H1 (cell line): ENCODE results near the gene PNPLA8. TPM values are rescaled to one million over a fixed set of nuclear protein-coding genes. Genes with fewer than 3 reads are reported as not detected.

Experiments
- CTCF ChIA-PET: fragments of 300-600 bp; sonication (Branson Sonifier 250); formaldehyde crosslinking; loops from one replicate; lab custom pipeline; 2021; ENCODE audit not compliant: partially characterized antibody; lab: Charles Lee
- POLR2A ChIA-PET: fragments of 300-600 bp; sonication (Branson Sonifier 250); formaldehyde crosslinking; loops from one replicate; lab custom pipeline; 2021; ENCODE audit warnings: inconsistent platforms; ENCODE audit not compliant: partially characterized antibody; lab: Charles Lee
- DNase-seq, 2 experiments: peaks; one replicate each; pipeline versions ENCODE4 v3.0.0 to v3.0.0-alpha.2; 2010 to 2022; ENCODE audit warnings: low spot score in 2 of 2, low read depth in 1 of 2, mixed read lengths in 1 of 2
- FAIRE-seq: peaks from 2 replicates; lab custom pipeline; 2011; peaks lifted over from hg19 to GRCh38; lab: Jason Lieb, UNC
- H2AFZ ChIP-seq: 2 replicates; pipeline ENCODE4 v1.8.1; 2012; ENCODE audit warnings: low read length, inconsistent platforms
- H2AK5ac ChIP-seq: 2 replicates; pipeline ENCODE4 v1.6.1; 2013; ENCODE audit warnings: low read depth, low read length
- H2BK120ac ChIP-seq: replicated peaks from 2 replicates; pipeline ENCODE3; 2013; ENCODE audit warnings: low read depth, low read length, inconsistent platforms
- H2BK12ac ChIP-seq: 2 replicates; pipeline ENCODE4 v1.6.1; 2013; ENCODE audit warnings: low read depth, low read length
- H2BK15ac ChIP-seq: 2 replicates; pipeline ENCODE4 v1.6.1; 2013; ENCODE audit warnings: low read length
- H2BK20ac ChIP-seq: 2 replicates; pipeline ENCODE4 v1.6.1; 2013; ENCODE audit warnings: low read length
- H2BK5ac ChIP-seq: 2 replicates; pipeline ENCODE4 v1.6.1; 2013; ENCODE audit warnings: low read depth, low read length
- H3K14ac ChIP-seq: 2 replicates; pipeline ENCODE4 v1.6.1; 2013; ENCODE audit warnings: inconsistent platforms; ENCODE audit not compliant: insufficient read length
- H3K18ac ChIP-seq: 2 replicates; pipeline ENCODE4 v1.6.1; 2013; ENCODE audit warnings: low read length; ENCODE audit errors: extremely low read depth
- H3K23ac ChIP-seq: 2 replicates; pipeline ENCODE4 v1.6.1; 2013; ENCODE audit warnings: inconsistent platforms; ENCODE audit not compliant: insufficient read length
- H3K23me2 ChIP-seq: 2 replicates; pipeline ENCODE4 v1.6.1; 2013; ENCODE audit warnings: low read depth, low read length
- H3K27ac ChIP-seq: 2 replicates; pipeline ENCODE4 v1.6.1; 2011; ENCODE audit warnings: low read depth, low read length, inconsistent platforms
- H3K27me3 ChIP-seq, 4 experiments: replicated peaks in 1 of 4; 1 replicate in 1 of 4; 2 replicates in 3 of 4; pipeline versions ENCODE4 v1.6.1 to v1.8.1; 2011 to 2013; ENCODE audit warnings: low read length in 3 of 4, mild to moderate bottlenecking in 3 of 4, inconsistent platforms in 2 of 4, mixed read lengths in 2 of 4, moderate library complexity in 1 of 4; ENCODE audit not compliant: control insufficient read depth in 3 of 4, insufficient read depth in 3 of 4; ENCODE audit errors: extremely low read depth in 1 of 4
- H3K36me3 ChIP-seq, 4 experiments: 2 replicates each; pipeline versions ENCODE4 v1.6.1 to v1.8.1; 2011 to 2013; ENCODE audit warnings: mild to moderate bottlenecking in 4 of 4, low read length in 3 of 4, moderate library complexity in 2 of 4, control low read depth in 1 of 4, inconsistent platforms in 1 of 4; ENCODE audit not compliant: insufficient read depth in 4 of 4, control insufficient read depth in 2 of 4
- H3K4ac ChIP-seq: replicated peaks from 2 replicates; pipeline ENCODE3; 2013; ENCODE audit warnings: low read length, low read depth, mixed read lengths, inconsistent platforms; ENCODE audit not compliant: insufficient read length
- H3K4me1 ChIP-seq, 4 experiments: replicated peaks in 1 of 4; 1 replicate in 1 of 4; 2 replicates in 3 of 4; pipeline versions ENCODE4 v1.6.1 to v1.8.1; 2011 to 2013; ENCODE audit warnings: low read length in 3 of 4, inconsistent platforms in 2 of 4, mixed read lengths in 1 of 4; ENCODE audit not compliant: insufficient read depth in 4 of 4, control insufficient read depth in 3 of 4
- H3K4me2 ChIP-seq, 2 experiments: 2 replicates each; pipeline versions ENCODE4 v1.6.1 to v1.8.1; 2011 to 2013; ENCODE audit warnings: low read depth in 2 of 2, low read length in 2 of 2, control low read depth in 1 of 2, inconsistent platforms in 1 of 2, mild to moderate bottlenecking in 1 of 2; ENCODE audit not compliant: insufficient read depth in 1 of 2
- H3K4me3 ChIP-seq, 4 experiments: fragments of 200-600, 300-600 bp in 1 of 4; sonication (generic), shearing (Covaris generic), sonication (Bioruptor Twin) in 1 of 4; 2 replicates each; pipeline versions ENCODE4 v1.5.1 to v1.8.1; 2011 to 2016; ENCODE audit warnings: low read length in 4 of 4, low read depth in 3 of 4, control low read depth in 2 of 4, inconsistent platforms in 2 of 4, mild to moderate bottlenecking in 2 of 4, mixed read lengths in 1 of 4, moderate library complexity in 1 of 4; ENCODE audit not compliant: insufficient read depth in 2 of 4; ENCODE audit errors: extremely low read depth in 1 of 4
- H3K56ac ChIP-seq: replicated peaks from 2 replicates; pipeline ENCODE3; 2013; ENCODE audit warnings: low read depth, mild to moderate bottlenecking, mixed read lengths, low read length, inconsistent platforms; ENCODE audit not compliant: insufficient read length
- H3K79me1 ChIP-seq: 2 replicates; pipeline ENCODE4 v1.6.1; 2013; ENCODE audit warnings: low read depth, low read length, control low read depth
- H3K79me2 ChIP-seq, 2 experiments: 2 replicates each; pipeline versions ENCODE4 v1.6.1 to v1.8.1; 2012 to 2013; ENCODE audit warnings: low read length in 2 of 2, mild to moderate bottlenecking in 2 of 2, inconsistent platforms in 1 of 2; ENCODE audit not compliant: insufficient read depth in 2 of 2, control insufficient read depth in 1 of 2
- H3K9ac ChIP-seq, 4 experiments: replicated peaks in 1 of 4; 1 replicate in 1 of 4; 2 replicates in 3 of 4; pipeline versions ENCODE4 v1.6.1 to v1.8.1; 2011 to 2013; ENCODE audit warnings: low read depth in 3 of 4, low read length in 3 of 4, control low read depth in 2 of 4, mild to moderate bottlenecking in 2 of 4, moderate library complexity in 2 of 4, inconsistent platforms in 1 of 4; ENCODE audit errors: extremely low read depth in 1 of 4
- H3K9me3 ChIP-seq, 2 experiments: 2 replicates each; pipeline versions ENCODE4 v1.6.1 to v1.8.1; 2012 to 2013; ENCODE audit warnings: mild to moderate bottlenecking in 2 of 2, moderate library complexity in 2 of 2, control low read depth in 1 of 2, inconsistent platforms in 1 of 2, low read depth in 1 of 2, low read length in 1 of 2, mixed read lengths in 1 of 2; ENCODE audit not compliant: insufficient read depth in 2 of 2
- H4K20me1 ChIP-seq, 2 experiments: replicated peaks in 1 of 2; 2 replicates each; pipeline versions ENCODE3 to v1.8.1; 2011 to 2013; ENCODE audit warnings: inconsistent platforms in 2 of 2, low read length in 2 of 2, mild to moderate bottlenecking in 1 of 2; ENCODE audit not compliant: insufficient read depth in 2 of 2, control insufficient read depth in 1 of 2
- H4K5ac ChIP-seq: 2 replicates; pipeline ENCODE4 v1.6.1; 2013; ENCODE audit warnings: low read length, low read depth, mixed read lengths, inconsistent platforms; ENCODE audit not compliant: insufficient read length
- H4K8ac ChIP-seq: 2 replicates; pipeline ENCODE4 v1.8.0; 2013; ENCODE audit warnings: mild to moderate bottlenecking, moderate library complexity, low read length, inconsistent platforms; ENCODE audit not compliant: insufficient read depth; ENCODE audit errors: extremely low read depth
- H4K91ac ChIP-seq: replicated peaks from 2 replicates; pipeline ENCODE3; 2013; ENCODE audit warnings: low read length, mixed read lengths, inconsistent platforms; ENCODE audit not compliant: insufficient read length
- ASH2L ChIP-seq: fragments of 200-600, 300-600 bp; sonication (generic); IDR thresholded peaks from one replicate; pipeline ENCODE4 v1.7.1; 2017; ENCODE audit warnings: low read length
- CTBP2 ChIP-seq: IDR thresholded peaks from 2 replicates; pipeline ENCODE4 v1.7.0; 2011; ENCODE audit warnings: borderline replicate concordance, mild to moderate bottlenecking, moderate library complexity, mixed read lengths, low read length; ENCODE audit not compliant: insufficient read depth, insufficient read length
- JUN ChIP-seq: IDR thresholded peaks from 2 replicates; pipeline ENCODE4 v1.6.1; 2011; ENCODE audit warnings: low read depth, mild to moderate bottlenecking, improper control_type of control experiment, low read length
- JUND ChIP-seq: IDR thresholded peaks from 2 replicates; pipeline ENCODE4 v1.6.1; 2011; ENCODE audit warnings: mild to moderate bottlenecking, improper control_type of control experiment, low read length
- KDM1A ChIP-seq: fragments of 200-600, 300-600 bp; sonication (generic); IDR thresholded peaks from 2 replicates; pipeline ENCODE4 v1.7.1; 2016; ENCODE audit warnings: mild to moderate bottlenecking, low read length, borderline replicate concordance
- KDM5A ChIP-seq: fragments of 200-600 bp; IDR thresholded peaks from 2 replicates; pipeline ENCODE4 v1.7.1; 2012; ENCODE audit warnings: mild to moderate bottlenecking, low read length, inconsistent platforms, mixed read lengths
- MAFK ChIP-seq: IDR thresholded peaks from 2 replicates; pipeline ENCODE4 v1.6.1; 2012; ENCODE audit warnings: low read depth, mild to moderate bottlenecking, improper control_type of control experiment, low read length
- RAD21 ChIP-seq, 2 experiments: IDR thresholded peaks in 1 of 2; conservative IDR thresholded peaks in 1 of 2; 2 replicates each; pipeline ENCODE4 v1.6.1; 2011; ENCODE audit warnings: low read depth in 2 of 2, low read length in 2 of 2, improper control_type of control experiment in 1 of 2, inconsistent platforms in 1 of 2, mild to moderate bottlenecking in 1 of 2, moderate library complexity in 1 of 2
- RFX5 ChIP-seq: IDR thresholded peaks from 2 replicates; pipeline ENCODE4 v1.6.1; 2011; ENCODE audit warnings: low read depth, low read length, improper control_type of control experiment, borderline replicate concordance
- RXRA ChIP-seq: IDR thresholded peaks from 2 replicates; pipeline ENCODE4 v1.6.1; 2011; ENCODE audit warnings: low read depth, mild to moderate bottlenecking, low read length, moderate library complexity; ENCODE audit not compliant: insufficient read depth
- SAP30 ChIP-seq: fragments of 300-600 bp; sonication (generic); IDR thresholded peaks from 2 replicates; pipeline ENCODE4 v1.7.1; 2012; ENCODE audit warnings: low read length, moderate library complexity, mild to moderate bottlenecking, inconsistent platforms; ENCODE audit not compliant: insufficient read depth, insufficient replicate concordance
- SP1 ChIP-seq: IDR thresholded peaks from 2 replicates; pipeline ENCODE4 v1.6.1; 2011; ENCODE audit warnings: low read depth, low read length
- SP4 ChIP-seq: IDR thresholded peaks from 2 replicates; pipeline ENCODE4 v1.6.1; 2012; ENCODE audit warnings: low read length, inconsistent platforms
- WGBS, 2 experiments: shearing (Covaris generic) in 1 of 2; methylation state at CpG; one replicate each; pipeline versions ENCODE4 v1.1.6 to v1.1.7; 2013 to 2015; ENCODE audit warnings: low lambda C conversion rate in 2 of 2, mixed read lengths in 2 of 2, inconsistent platforms in 1 of 2, low coverage in 1 of 2, missing lambda C conversion rate in 1 of 2; ENCODE audit not compliant: insufficient replicate concordance in 2 of 2, insufficient coverage in 1 of 2, insufficient read length in 1 of 2; ENCODE audit errors: extremely low coverage in 1 of 2, missing lambda C conversion rate in 1 of 2; 5-methylcytosine and 5-hydroxymethylcytosine counted together
- polyA plus RNA-seq, 7 experiments: library from polyadenylated mRNA; depleted of rRNA in 3 of 7; stranded (reverse) in 5 of 7; unstranded in 2 of 7; fragments of >200 nt in 5 of 7; fragments of 200-250 nt in 2 of 7; gene quantifications; 1 replicate in 5 of 7; 2 replicates in 1 of 7; 4 replicates in 1 of 7; pipeline versions ENCODE4 v1.2.1 to v1.2.3, GENCODE V29; 2011 to 2013; ENCODE audit warnings: missing spikeins in 2 of 7, mixed read lengths in 2 of 7
- total RNA-seq: library from RNA; stranded (reverse); fragmentation: NEBNext Ultra II Directional; extraction: Animal tissue kit (Norgen Biotek cat#: 25700); gene quantifications from 2 replicates; pipeline ENCODE4 v1.2.1, GENCODE V29; 2021

Gene PNPLA8
- total and polyA plus RNA-seq, 2 of the 8 experiments (the other 6 are each of a cell fraction or from before 2014, with no cell fraction given): 3.8 to 11.2 TPM

- Histone ChIP-seq H4K8ac (no peak overlapping the region), H3K36me3 (peaks cover 0 to 5% (median 0%) of the 10 kb centered on the region in 4 experiments; a peak in 1 of 8 replicates), H4K5ac (no peak overlapping the region), H2BK12ac (no peak overlapping the region), H2BK5ac (no peak overlapping the region), H3K79me1 (no peaks in the 10 kb centered on the region), H3K4me3 (no peak overlapping the region), H4K91ac (no peak overlapping the region), H3K14ac (no peak overlapping the region), H3K9me3 (no peaks in the 10 kb centered on the region), H3K27ac (no peak overlapping the region), H3K79me2 (no peaks in the 10 kb centered on the region), H3K9ac (no peak overlapping the region), H3K4me2 (no peak overlapping the region), H3K18ac (no peak overlapping the region), H3K23me2 (no peaks in the 10 kb centered on the region), H2BK120ac (no peak overlapping the region), H3K4me1 (no peaks in the 10 kb centered on the region), H3K4ac (no peak overlapping the region), H3K23ac (no peak overlapping the region), H2BK15ac (no peak overlapping the region), H2AK5ac (no peak overlapping the region), H4K20me1 (no peaks in the 10 kb centered on the region), H2BK20ac (no peak overlapping the region), H2AFZ (no peak overlapping the region), H3K56ac (no peak overlapping the region), H3K27me3 (no peaks in the 10 kb centered on the region)
- TF ChIP-seq CTBP2 (no peak), RFX5 (no peak), KDM1A (no peak), JUN (no peak), SP1 (no peak), RAD21 (IDR thresholded peaks at IDR 0.05 in 1 of 2, conservative IDR thresholded peaks at IDR 0.05 in 1 of 2; ENCODE audit: low read depth in 2 of 2, low read length in 2 of 2) (no peak), JUND (no peak), SAP30 (no peak), SP4 (no peak), RXRA (no peak), ASH2L (no peak), KDM5A (no peak), MAFK (no peak)
- CTCF ChIA-PET: interaction anchor here (1.0 to 1.3 kb wide), 3 partner anchors 9 to 40 kb away, joined by 3 read pairs; no protein-coding TSS in a partner anchor
- POLR2A ChIA-PET: no interaction called here
- 87% methylated on average over 4 of the region's 4 CpGs; no CpG with 5 or more reads in 1 of the 2 experiments for WGBS, 2 experiments
- no peak for DNase-seq
- FAIRE-seq: no peak
Measured at GRCh38 chr7:108492742-108493141, 33.2 kb downstream of the PNPLA8 start.
